ENCODE results near the gene MPV17L2. TPM values are rescaled to one million over a fixed set of nuclear protein-coding genes. Genes with fewer than 3 reads are reported as not detected.

Gene MPV17L2
- total RNA-seq, 1 donor from 2014 or later, result 10.6 TPM

- Mint-ChIP-seq H3K27ac (no peak overlapping the region), H3K4me3 (ENCODE audit: low read depth) (no peak overlapping the region), H3K36me3 (ENCODE audit: insufficient read depth) (peaks cover 12% of the 10 kb centered on the region), H3K27me3 (no peaks in the 10 kb centered on the region), H3K9me3 (ENCODE audit: low read depth) (no peaks in the 10 kb centered on the region), H3K4me1 (ENCODE audit: low read depth) (peaks cover 2% of the 10 kb centered on the region)
- no peak for TF ChIP-seq CTCF (IDR thresholded peaks at IDR 0.05; ENCODE audit: unreplicated experiment)
- no peak for DNase-seq (ENCODE audit: low spot score, unreplicated experiment)
These were observed 45.6 kb upstream of the MPV17L2 start for GRCh38 chr19:18147396-18147795.

GRCh38 chr19:18149596-18149975 is 43.4 kb upstream of the MPV17L2 start:
- TF ChIP-seq CTCF (IDR thresholded peaks at IDR 0.05; ENCODE audit: unreplicated experiment), result no peak
- no peaks in the 10 kb centered on the region for H3K27me3 Mint-ChIP-seq
- H3K4me3 Mint-ChIP-seq (ENCODE audit: low read depth), result no peak overlapping the region
- DNase-seq (ENCODE audit: low spot score, unreplicated experiment), result no peak
- no peaks in the 10 kb centered on the region for H3K9me3 Mint-ChIP-seq (ENCODE audit: low read depth)
- H3K36me3 Mint-ChIP-seq (ENCODE audit: insufficient read depth), result peaks cover 10% of the 10 kb centered on the region
- peaks cover 10% of the 10 kb centered on the region for H3K4me1 Mint-ChIP-seq (ENCODE audit: low read depth)
- no peak overlapping the region for H3K27ac Mint-ChIP-seq

- no peak overlapping the region for H3K27ac Mint-ChIP-seq
- DNase-seq (ENCODE audit: low spot score, unreplicated experiment), result no peak
- TF ChIP-seq CTCF (IDR thresholded peaks at IDR 0.05; ENCODE audit: unreplicated experiment), result no peak
- no peaks in the 10 kb centered on the region for H3K9me3 Mint-ChIP-seq (ENCODE audit: low read depth)
- H3K4me3 Mint-ChIP-seq (ENCODE audit: low read depth), result no peak overlapping the region
- H3K36me3 Mint-ChIP-seq (ENCODE audit: insufficient read depth), result peaks cover 6% of the 10 kb centered on the region
- H3K27me3 Mint-ChIP-seq, result no peaks in the 10 kb centered on the region
- peaks cover 11% of the 10 kb centered on the region for H3K4me1 Mint-ChIP-seq (ENCODE audit: low read depth)
These were observed 42.0 kb upstream of the MPV17L2 start for GRCh38 chr19:18150776-18151624.

GRCh38 chr19:18152442-18152816 is 40.6 kb upstream of the MPV17L2 start:
- Mint-ChIP-seq H3K4me3 (ENCODE audit: low read depth) (peak overlapping the region; percentile 85), H3K27me3 (no peaks in the 10 kb centered on the region)

More at GRCh38 chr19:18152442-18152816, 40.6 kb upstream of the MPV17L2 start:
- H3K27ac Mint-ChIP-seq, result peak overlapping the region; percentile 98
- H3K9me3 Mint-ChIP-seq (ENCODE audit: low read depth), result no peaks in the 10 kb centered on the region
- TF ChIP-seq CTCF (IDR thresholded peaks at IDR 0.05; ENCODE audit: unreplicated experiment), result peak; percentile 71
- DNase-seq (ENCODE audit: low spot score, unreplicated experiment), result peak; percentile 95
- H3K36me3 Mint-ChIP-seq (ENCODE audit: insufficient read depth), result peaks cover 3% of the 10 kb centered on the region
- H3K4me1 Mint-ChIP-seq (ENCODE audit: low read depth), result peaks cover 11% of the 10 kb centered on the region

Measured in progenitor cell of endocrine pancreas (in vitro differentiated cells).